Stromal cell of bone marrow (primary cell): ENCODE results near the gene CABLES2.
A peak's percentile ranks its signal among the peaks of the same experiment; 100 is the strongest.
"Not testable (repeated sequence)": the region's sequence is repeated elsewhere in the genome, so short reads cannot be mapped to it uniquely, and the experiment has no call there.

Experiments
- DNase-seq: peaks from one replicate; pipeline ENCODE4 v3.0.0-alpha.2; 2012; ENCODE audit warnings: low read depth

CABLES2 gene

GRCh38 chr20:62388839-62389600 is 18.1 kb downstream of the CABLES2 start:
- DNase-seq = no peak

- DNase-seq = no peak
Observed at GRCh38 chr20:62387933-62388635, 19.0 kb downstream of the CABLES2 start.

- no peak for DNase-seq
Observed at GRCh38 chr20:62387219-62387913, 19.7 kb downstream of the CABLES2 start.

- peak; percentile 80 for DNase-seq
Observed at GRCh38 chr20:62386383-62387218, 20.5 kb downstream of the CABLES2 start, which contains the start of gene RPS21. RPS21 (plus strand) TSS chr20:62387103; CDS start chr20:62387339, 236 bp downstream.

GRCh38 chr20:62382306-62383198 is 24.5 kb downstream of the CABLES2 start:
- no peak for DNase-seq

- DNase-seq = no peak
Observed at GRCh38 chr20:62381842-62382241, 25.2 kb downstream of the CABLES2 start.

GRCh38 chr20:62381202-62381797 is 25.8 kb downstream of the CABLES2 start:
- no peak for DNase-seq

GRCh38 chr20:62378215-62378614 is 28.9 kb downstream of the CABLES2 start:
- DNase-seq = no peak

- no peak for DNase-seq
Observed at GRCh38 chr20:62377615-62378178, 29.4 kb downstream of the CABLES2 start.

GRCh38 chr20:62377064-62377461 is 30.0 kb downstream of the CABLES2 start:
- no peak for DNase-seq

- no peak for DNase-seq
Observed at GRCh38 chr20:62376112-62377063, 30.7 kb downstream of the CABLES2 start.

GRCh38 chr20:62374331-62375152 is 32.5 kb downstream of the CABLES2 start:
- no peak for DNase-seq

- not testable (repeated sequence) for DNase-seq
Observed at GRCh38 chr20:62373631-62374179, 33.4 kb downstream of the CABLES2 start.

GRCh38 chr20:62372042-62372993 is 34.8 kb downstream of the CABLES2 start:
- DNase-seq = no peak

GRCh38 chr20:62371588-62372041 is 35.5 kb downstream of the CABLES2 start:
- DNase-seq = no peak

GRCh38 chr20:62370807-62371587 is 36.1 kb downstream of the CABLES2 start:
- DNase-seq = no peak
